Neuronal stem cell (in vitro differentiated cells): ENCODE results near the gene DUS1L.

Source experiments
- DNase-seq: peaks from one replicate; pipeline ENCODE4 v3.0.0-alpha.2; 2013; ENCODE audit warnings: low spot score
- H2AFZ ChIP-seq: one replicate; pipeline ENCODE4 v1.6.1; 2013; ENCODE audit warnings: mild to moderate bottlenecking, low read length, inconsistent platforms
- H2AK5ac ChIP-seq: 2 replicates; pipeline ENCODE4 v1.6.1; 2013; ENCODE audit warnings: low read depth, mild to moderate bottlenecking, inconsistent platforms, low read length, moderate library complexity, mixed read lengths
- H2BK120ac ChIP-seq: 2 replicates; pipeline ENCODE4 v1.6.1; 2013; ENCODE audit warnings: low read depth, mild to moderate bottlenecking, inconsistent platforms, low read length, moderate library complexity, mixed read lengths
- H2BK12ac ChIP-seq: one replicate; pipeline ENCODE4 v1.6.1; 2013; ENCODE audit warnings: low read length, inconsistent platforms
- H2BK15ac ChIP-seq: 2 replicates; pipeline ENCODE4 v1.6.1; 2013; ENCODE audit warnings: mild to moderate bottlenecking, low read length, inconsistent platforms, mixed read lengths
- H2BK5ac ChIP-seq: one replicate; pipeline ENCODE4 v1.6.1; 2013; ENCODE audit warnings: inconsistent platforms, mild to moderate bottlenecking, low read length, moderate library complexity
- H3K14ac ChIP-seq: one replicate; pipeline ENCODE4 v1.6.1; 2013; ENCODE audit warnings: low read length, inconsistent platforms
- H3K18ac ChIP-seq: 2 replicates; pipeline ENCODE4 v1.6.1; 2013; ENCODE audit warnings: low read length, inconsistent platforms
- H3K23ac ChIP-seq: 2 replicates; pipeline ENCODE4 v1.6.1; 2013; ENCODE audit warnings: low read depth, mild to moderate bottlenecking, mixed read lengths, low read length, inconsistent platforms; ENCODE audit not compliant: poor library complexity
- H3K27ac ChIP-seq: replicated peaks from 3 replicates; pipeline ENCODE4 v1.5.1; 2013; ENCODE audit warnings: low read length, inconsistent platforms
- H3K27me3 ChIP-seq, 3 experiments: 2 replicates each; pipeline ENCODE4 v1.6.1; 2013; ENCODE audit warnings: low read length in 3 of 3, mild to moderate bottlenecking in 2 of 3, inconsistent platforms in 1 of 3, low read depth in 1 of 3, mixed read lengths in 1 of 3, moderate library complexity in 1 of 3; ENCODE audit not compliant: control insufficient read depth in 3 of 3, insufficient read depth in 3 of 3
- H3K36me3 ChIP-seq, 2 donors: replicated peaks in 1 of 2; 2 replicates each; pipeline ENCODE4 v1.6.1; 2013; ENCODE audit warnings: low read length in 2 of 2; ENCODE audit not compliant: control insufficient read depth in 2 of 2, insufficient read depth in 2 of 2
- H3K4ac ChIP-seq: 2 replicates; pipeline ENCODE4 v1.6.1; 2013; ENCODE audit warnings: inconsistent platforms, mild to moderate bottlenecking, low read length, moderate library complexity
- H3K4me1 ChIP-seq, 2 donors: 1 replicate in 1 of 2; 2 replicates in 1 of 2; pipeline ENCODE4 v1.6.1; 2013; ENCODE audit warnings: low read length in 2 of 2, low read depth in 1 of 2; ENCODE audit not compliant: control insufficient read depth in 2 of 2, insufficient read depth in 1 of 2
- H3K4me2 ChIP-seq: one replicate; pipeline ENCODE4 v1.6.1; 2013; ENCODE audit warnings: mild to moderate bottlenecking, low read length, inconsistent platforms; ENCODE audit not compliant: insufficient read depth, poor library complexity, severe bottlenecking
- H3K4me3 ChIP-seq, 2 donors: 2 replicates each; pipeline ENCODE4 v1.5.1; 2013; ENCODE audit warnings: low read length in 2 of 2, mild to moderate bottlenecking in 2 of 2, inconsistent platforms in 1 of 2, moderate library complexity in 1 of 2
- H3K79me1 ChIP-seq: one replicate; pipeline ENCODE4 v1.6.1; 2013; ENCODE audit warnings: low read depth, mild to moderate bottlenecking, inconsistent platforms, low read length, moderate library complexity
- H3K9ac ChIP-seq: one replicate; pipeline ENCODE4 v1.6.1; 2013; ENCODE audit warnings: mild to moderate bottlenecking, low read depth, low read length, inconsistent platforms; ENCODE audit not compliant: poor library complexity
- H3K9me3 ChIP-seq, 2 donors: replicated peaks in 1 of 2; 2 replicates each; pipeline versions ENCODE3 to v1.6.1; 2013; ENCODE audit warnings: low read length in 2 of 2, mild to moderate bottlenecking in 2 of 2, inconsistent platforms in 1 of 2, low read depth in 1 of 2, mixed read lengths in 1 of 2, moderate library complexity in 1 of 2; ENCODE audit not compliant: control insufficient read depth in 2 of 2, insufficient read depth in 1 of 2
- H4K8ac ChIP-seq: one replicate; pipeline ENCODE4 v1.6.1; 2013; ENCODE audit warnings: low read depth, mild to moderate bottlenecking, inconsistent platforms, low read length, moderate library complexity
- H4K91ac ChIP-seq: one replicate; pipeline ENCODE4 v1.6.1; 2013; ENCODE audit warnings: low read length, low read depth, mild to moderate bottlenecking, inconsistent platforms; ENCODE audit not compliant: poor library complexity
- WGBS, 2 donors: extraction: QIAGEN DNeasy Blood & Tissue Kit; methylation state at CpG; one replicate each; pipeline ENCODE4 v1.1.7; 2013; ENCODE audit warnings: missing lambda C conversion rate in 2 of 2, mixed read lengths in 1 of 2; ENCODE audit not compliant: insufficient read length in 2 of 2, insufficient replicate concordance in 1 of 2; ENCODE audit errors: extremely low coverage in 2 of 2; 5-methylcytosine and 5-hydroxymethylcytosine counted together

DUS1L gene

DNA sequence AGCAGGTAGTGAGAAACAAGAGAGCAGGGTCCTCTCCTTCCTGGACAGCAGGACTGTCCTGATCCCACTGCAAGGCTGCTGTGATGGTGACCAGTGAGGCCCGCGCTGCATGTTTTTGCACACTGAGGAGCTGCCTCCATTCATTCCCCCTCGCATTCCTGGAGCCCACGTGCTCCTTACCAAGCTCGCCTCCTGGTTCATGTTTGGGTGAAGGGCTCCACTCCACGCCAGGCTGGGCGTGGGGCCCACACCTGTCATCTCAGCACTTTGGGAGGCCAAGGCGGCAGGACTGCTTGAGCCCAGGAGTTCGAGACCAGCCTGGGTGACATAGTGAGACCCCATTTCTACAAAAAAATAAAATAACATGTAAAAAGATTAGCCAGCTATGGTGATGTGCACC, 47.8 kb upstream of the DUS1L start:
- H3K4ac ChIP-seq = no peak overlapping the region
- H2BK120ac ChIP-seq = no peak overlapping the region
- no peak for DNase-seq
- no peak overlapping the region for H3K4me2 ChIP-seq
- H3K9me3 ChIP-seq = no peaks in the 10 kb centered on the region
- peak overlapping the region; percentile 52 for H2AK5ac ChIP-seq
- H3K9ac ChIP-seq = peak overlapping the region; percentile 24
- H3K4me1 ChIP-seq = peaks cover 14 to 15% of the 10 kb centered on the region in 2 donors
- no peak overlapping the region for H3K27ac ChIP-seq
- no peak overlapping the region for H3K4me3 ChIP-seq
- H3K36me3 ChIP-seq = peaks cover 8 to 20% of the 10 kb centered on the region in 2 donors
- no peak overlapping the region for H2BK15ac ChIP-seq
- peak overlapping the region; percentile 38 for H3K18ac ChIP-seq
- H2BK12ac ChIP-seq = peak overlapping the region; percentile 73
- no CpG with 5 or more reads among the region's 9 CpGs for WGBS, 2 donors
- no peaks in the 10 kb centered on the region for H3K27me3 ChIP-seq
- H2BK5ac ChIP-seq = peak overlapping the region; percentile 82
- H4K91ac ChIP-seq = no peak overlapping the region
- no peak overlapping the region for H4K8ac ChIP-seq
- no peak overlapping the region for H2AFZ ChIP-seq
- H3K14ac ChIP-seq = no peak overlapping the region
- no peak overlapping the region for H3K23ac ChIP-seq
- H3K79me1 ChIP-seq = peaks cover 3% of the 10 kb centered on the region

DNA sequence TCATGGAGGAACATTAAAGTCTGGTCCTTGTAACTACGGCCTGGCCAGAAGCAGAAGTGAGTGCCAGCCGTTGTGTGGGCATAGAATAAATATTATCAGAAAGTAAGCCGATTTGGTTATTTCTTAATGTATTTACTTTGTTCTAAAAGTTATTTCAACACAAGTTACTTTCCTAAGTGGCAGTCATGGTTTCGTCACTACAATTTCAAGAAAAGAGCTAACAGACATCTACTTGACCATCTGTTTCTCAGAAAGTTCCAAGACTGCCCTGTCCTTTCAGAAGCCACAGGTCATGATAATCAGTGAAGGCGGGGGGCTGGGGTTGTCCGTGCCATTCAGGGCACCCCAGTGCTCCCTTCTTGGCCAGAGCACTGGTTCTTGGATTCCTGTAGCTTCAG, 47.3 kb upstream of the DUS1L start:
- no peak overlapping the region for H3K9ac ChIP-seq
- H3K36me3 ChIP-seq = peaks cover 8 to 25% of the 10 kb centered on the region in 2 donors
- H3K4me1 ChIP-seq = peaks cover 9 to 10% of the 10 kb centered on the region in 2 donors
- H4K8ac ChIP-seq = no peak overlapping the region
- H3K4me3 ChIP-seq = no peak overlapping the region
- no peaks in the 10 kb centered on the region for H3K9me3 ChIP-seq
- peaks cover 3% of the 10 kb centered on the region for H3K79me1 ChIP-seq
- no peak for DNase-seq
- H2BK12ac ChIP-seq = no peak overlapping the region
- H3K18ac ChIP-seq = no peak overlapping the region
- no peak overlapping the region for H3K4me2 ChIP-seq
- no peak overlapping the region for H3K4ac ChIP-seq
- no peak overlapping the region for H3K14ac ChIP-seq
- no peak overlapping the region for H2AK5ac ChIP-seq
- H2BK5ac ChIP-seq = no peak overlapping the region
- H3K23ac ChIP-seq = no peak overlapping the region
- H2AFZ ChIP-seq = no peak overlapping the region
- H2BK120ac ChIP-seq = no peak overlapping the region
- no CpG with 5 or more reads among the region's 6 CpGs for WGBS, 2 donors
- H2BK15ac ChIP-seq = no peak overlapping the region
- H4K91ac ChIP-seq = no peak overlapping the region
- H3K27me3 ChIP-seq = no peaks in the 10 kb centered on the region
- H3K27ac ChIP-seq = no peak overlapping the region

DNA sequence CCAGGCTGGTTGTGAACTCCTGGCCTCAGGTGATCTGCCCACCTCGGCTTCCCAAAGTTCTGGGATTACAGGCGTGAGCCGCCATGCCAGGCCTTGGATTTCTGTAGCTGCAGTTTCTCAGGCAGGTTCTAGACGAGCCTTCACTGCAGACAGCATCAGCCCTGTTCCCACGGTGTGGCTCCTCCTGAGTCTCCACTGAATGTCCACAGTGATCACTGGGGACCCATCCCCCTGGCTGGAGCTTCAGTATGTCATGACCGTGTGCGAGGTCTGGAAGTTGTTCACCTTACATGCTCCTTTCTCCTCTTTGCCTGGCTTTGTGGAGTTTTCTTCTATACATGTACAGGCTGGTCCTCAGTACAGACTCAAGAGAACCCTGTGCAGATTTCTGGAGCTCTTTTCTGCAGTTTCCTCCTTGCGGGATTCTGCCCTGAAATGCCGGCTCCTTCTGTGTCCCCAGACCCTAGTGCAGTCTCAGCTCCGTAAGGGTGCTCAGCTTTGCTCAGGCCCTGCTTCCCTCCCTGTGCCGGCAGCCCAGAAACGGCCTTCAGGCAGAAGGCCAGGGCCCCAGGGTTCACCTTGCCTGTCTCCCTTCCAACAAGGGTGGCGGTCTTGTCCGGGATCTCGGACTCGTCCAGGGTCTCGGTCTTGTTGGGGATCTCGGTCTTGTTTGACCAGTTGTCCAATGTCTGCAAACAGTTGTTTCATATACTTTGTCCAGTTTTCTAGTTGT, 46.7 kb upstream of the DUS1L start:
- Histone ChIP-seq H3K4ac (no peak overlapping the region), H2BK12ac (no peak overlapping the region), H3K4me2 (no peak overlapping the region), H3K9me3 (no peaks in the 10 kb centered on the region), H3K14ac (no peak overlapping the region), H2AK5ac (no peak overlapping the region), H2BK120ac (no peak overlapping the region), H3K9ac (no peak overlapping the region), H3K4me3 (no peak overlapping the region), H2BK15ac (no peak overlapping the region), H3K18ac (no peak overlapping the region), H3K36me3 (peaks cover 8 to 27% of the 10 kb centered on the region in 2 donors), H4K91ac (no peak overlapping the region), H3K27me3 (no peaks in the 10 kb centered on the region), H3K79me1 (peaks cover 3% of the 10 kb centered on the region), H3K4me1 (peaks cover 3 to 8% of the 10 kb centered on the region in 2 donors), H2AFZ (no peak overlapping the region), H3K27ac (no peak overlapping the region), H2BK5ac (no peak overlapping the region), H3K23ac (no peak overlapping the region), H4K8ac (no peak overlapping the region)
- WGBS, 2 donors = no CpG with 5 or more reads among the region's 18 CpGs
- no peak for DNase-seq

DNA sequence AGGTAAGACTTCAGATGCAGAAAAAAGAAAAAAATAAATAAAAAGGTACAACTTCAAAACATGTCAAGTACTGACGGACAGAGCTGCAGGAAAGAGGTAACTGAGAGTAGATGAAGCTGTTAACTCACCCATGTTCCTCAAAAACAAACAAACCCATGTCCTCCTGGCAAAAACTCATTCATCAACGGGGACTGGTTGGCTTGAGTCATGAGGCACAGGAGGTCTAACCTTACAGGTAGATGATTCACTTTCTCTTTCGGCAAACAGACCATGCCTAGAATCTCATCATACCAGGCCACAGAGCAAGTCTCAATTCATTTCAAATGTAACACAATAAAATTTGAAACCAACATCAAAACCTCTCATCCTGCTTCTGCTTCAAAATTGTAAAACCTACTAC, 44.7 kb upstream of the DUS1L start:
- Histone ChIP-seq H2BK15ac (no peak overlapping the region), H3K9me3 (no peaks in the 10 kb centered on the region)
- DNase-seq = no peak

More for the DNA sequence above, 44.7 kb upstream of the DUS1L start:
- Histone ChIP-seq H2BK12ac (no peak overlapping the region), H4K91ac (no peak overlapping the region), H3K23ac (no peak overlapping the region), H3K9ac (no peak overlapping the region), H4K8ac (no peak overlapping the region), H3K27ac (no peak overlapping the region), H2AK5ac (no peak overlapping the region), H3K79me1 (peaks cover 3% of the 10 kb centered on the region), H3K4me3 (no peak overlapping the region), H3K4me1 (peaks cover 10 to 11% of the 10 kb centered on the region in 2 donors), H2AFZ (no peak overlapping the region), H2BK5ac (no peak overlapping the region), H2BK120ac (no peak overlapping the region), H3K36me3 (peaks cover 8 to 27% of the 10 kb centered on the region in 2 donors), H3K18ac (no peak overlapping the region), H3K4ac (no peak overlapping the region), H3K14ac (no peak overlapping the region), H3K4me2 (no peak overlapping the region), H3K27me3 (no peaks in the 10 kb centered on the region)
- WGBS, 2 donors = no CpG with 5 or more reads among the region's 3 CpGs
